Hematopoietic multipotent progenitor cell treated with erythropoietin and hydrocortisone succinate and interleukin-3 and kit ligand, for 6 days (in vitro differentiated cells): ENCODE data around the gene LAMA3.
"Not testable (repeated sequence)": the region's sequence is repeated elsewhere in the genome, so short reads cannot be mapped to it uniquely, and the experiment has no call there.

ENCODE experiments used
- DNase-seq: peaks from one replicate; pipeline ENCODE4 v3.0.0-alpha.2; 2015

LAMA3 gene

DNA sequence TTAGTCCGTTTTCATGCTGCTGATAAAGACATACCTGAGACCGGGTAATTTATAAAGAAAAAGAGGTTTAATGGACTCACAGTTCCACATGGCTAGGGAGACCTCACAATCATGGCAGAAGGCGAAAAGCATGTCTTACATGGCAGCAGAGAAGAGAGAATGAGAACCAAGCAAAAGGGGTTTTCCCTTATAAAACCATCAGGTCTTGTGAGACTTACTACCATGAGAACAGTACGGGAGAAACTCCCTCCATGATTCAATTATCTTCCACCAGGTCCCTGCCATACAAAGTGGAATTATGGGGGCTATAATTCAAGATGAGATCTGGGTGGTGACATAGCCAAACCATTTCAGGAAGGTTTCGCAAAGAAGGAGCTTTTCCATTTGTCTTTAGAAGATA, 44.0 kb downstream of the LAMA3 start:
- not testable (repeated sequence) for DNase-seq

DNA sequence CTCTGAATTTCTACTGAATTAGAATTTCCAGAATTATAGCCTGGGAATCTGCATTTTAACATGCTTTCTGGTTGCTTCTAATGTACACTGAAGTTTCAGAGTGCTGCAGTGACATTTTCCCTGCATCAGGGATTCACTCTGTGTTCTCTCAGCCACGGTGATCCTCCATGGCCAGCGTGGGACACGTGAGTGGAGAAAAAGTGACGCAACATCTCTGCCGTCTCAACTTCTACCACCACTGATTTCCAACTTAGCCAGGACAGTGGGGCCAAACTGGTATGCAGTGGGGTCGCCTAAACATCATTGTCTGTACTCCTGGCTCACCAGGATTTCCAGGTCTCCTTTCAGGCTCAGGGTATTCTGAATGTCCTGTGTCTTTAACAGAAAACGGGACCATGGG, 44.6 kb downstream of the LAMA3 start:
- DNase-seq = no peak

DNA sequence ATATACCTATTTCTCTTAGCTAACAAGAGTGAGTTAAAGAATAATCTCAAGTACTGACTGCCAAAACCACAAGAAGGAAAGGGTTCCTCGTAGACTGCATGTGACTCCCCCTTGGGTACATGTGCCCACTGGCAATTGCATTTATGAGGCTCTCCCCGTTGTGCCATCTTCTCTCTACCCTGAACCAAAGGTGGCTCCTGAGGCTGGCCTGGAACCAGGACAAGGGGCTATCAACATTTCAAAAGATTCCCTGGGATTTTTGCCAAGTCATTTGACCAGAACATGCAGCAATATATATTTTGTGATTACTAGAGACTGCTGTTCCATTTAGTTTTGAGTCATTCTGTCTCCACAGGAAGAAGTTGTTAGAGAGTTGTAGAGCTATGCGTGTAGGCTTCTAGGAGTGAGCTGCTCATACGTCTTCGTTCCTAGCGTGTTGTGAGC, 45.8 kb downstream of the LAMA3 start:
- DNase-seq = peak; percentile 12

DNA sequence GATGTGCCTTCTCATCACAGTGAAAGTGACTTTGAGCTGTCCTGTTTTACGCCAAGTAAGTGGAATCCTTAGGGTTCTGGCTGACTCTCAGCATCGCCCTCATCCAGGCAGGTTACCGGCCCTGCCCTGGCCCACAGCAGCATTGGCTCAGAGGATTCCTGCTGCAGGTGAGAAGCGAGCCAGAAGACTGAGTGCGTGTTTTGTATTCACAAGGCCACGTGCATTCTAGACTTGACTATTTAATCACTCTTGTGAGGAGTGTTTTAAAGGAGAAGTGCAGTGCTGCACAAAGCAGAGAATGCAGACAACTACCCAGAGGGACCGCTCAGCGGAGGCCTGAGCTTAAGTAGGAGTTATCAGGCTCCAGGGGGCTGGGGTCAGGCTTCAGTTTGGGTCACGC, 48.3 kb downstream of the LAMA3 start:
- no peak for DNase-seq

DNA sequence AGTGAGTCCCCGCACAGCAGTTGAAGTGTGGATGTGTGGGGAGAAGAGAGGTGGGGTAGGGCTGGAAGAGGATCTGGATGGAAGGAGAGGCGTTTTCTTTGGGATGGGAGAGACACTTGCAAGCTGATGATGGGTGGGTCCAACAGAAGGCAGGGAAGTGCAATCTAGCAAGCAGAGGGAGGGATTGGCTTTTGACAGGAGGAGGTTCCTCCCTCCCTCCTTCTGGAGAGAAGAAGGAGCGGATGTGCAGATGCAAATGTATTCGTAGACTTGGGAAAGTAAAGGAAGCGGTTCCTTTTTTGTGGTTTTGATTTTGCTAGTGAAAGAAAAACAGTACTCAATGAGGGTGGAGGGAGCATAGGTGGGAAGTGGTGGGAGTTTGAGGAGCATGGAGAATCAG, 48.9 kb downstream of the LAMA3 start:
- DNase-seq = no peak

DNA sequence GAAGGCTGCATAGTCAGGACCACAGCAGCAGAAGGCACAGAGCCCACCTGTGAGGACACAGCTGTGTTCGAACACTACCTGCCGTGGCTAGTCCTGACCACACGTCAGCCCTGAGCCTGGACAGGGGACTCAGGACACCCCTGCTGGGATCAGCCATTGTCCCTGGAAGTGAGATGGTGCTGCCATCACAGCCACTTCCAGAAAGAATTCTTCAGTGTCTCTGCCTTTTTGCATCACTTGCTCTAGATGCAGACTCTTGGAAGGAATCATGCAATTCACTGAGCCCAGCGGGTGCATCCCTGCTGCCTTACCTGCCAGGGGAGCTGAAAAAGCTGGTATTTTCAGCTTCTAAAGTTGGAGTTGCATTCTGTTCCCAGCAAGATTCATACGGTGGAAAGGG, 49.3 kb downstream of the LAMA3 start:
- DNase-seq = no peak

DNA sequence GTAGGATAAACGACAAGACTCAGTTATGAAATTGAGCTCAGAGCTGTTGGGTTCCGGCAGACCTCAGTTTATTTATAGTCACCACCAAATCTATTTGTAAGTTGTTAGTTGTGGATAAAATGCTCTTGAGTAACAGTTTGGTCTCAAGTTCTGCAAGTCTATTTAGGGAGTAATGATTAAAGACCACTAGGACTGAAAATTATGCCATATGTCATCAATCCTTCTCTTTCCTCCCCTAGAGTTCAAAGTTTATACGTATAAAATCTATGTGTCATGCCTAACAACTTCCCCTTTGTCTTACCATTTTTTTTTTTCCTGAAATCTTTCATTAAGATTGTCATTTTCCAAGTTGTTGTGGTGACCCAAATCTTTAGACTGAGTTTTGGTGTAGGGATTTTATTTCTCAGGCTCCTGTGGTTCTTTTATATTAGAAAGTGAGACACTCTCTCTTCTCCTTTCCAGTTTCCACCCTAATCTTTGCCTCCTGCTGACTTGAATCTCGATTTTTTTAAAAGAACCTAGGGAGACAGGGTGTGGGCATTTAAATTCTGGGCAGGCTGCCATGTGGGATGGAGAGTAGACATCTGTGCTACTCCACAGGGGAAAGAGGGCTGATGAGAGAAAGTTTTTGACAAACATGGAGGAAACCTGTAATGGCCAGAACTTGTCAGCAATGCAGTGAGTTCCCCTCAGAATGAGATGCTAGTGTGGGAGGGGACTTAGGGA, 51.0 kb downstream of the LAMA3 start:
- peak; percentile 72 for DNase-seq

DNA sequence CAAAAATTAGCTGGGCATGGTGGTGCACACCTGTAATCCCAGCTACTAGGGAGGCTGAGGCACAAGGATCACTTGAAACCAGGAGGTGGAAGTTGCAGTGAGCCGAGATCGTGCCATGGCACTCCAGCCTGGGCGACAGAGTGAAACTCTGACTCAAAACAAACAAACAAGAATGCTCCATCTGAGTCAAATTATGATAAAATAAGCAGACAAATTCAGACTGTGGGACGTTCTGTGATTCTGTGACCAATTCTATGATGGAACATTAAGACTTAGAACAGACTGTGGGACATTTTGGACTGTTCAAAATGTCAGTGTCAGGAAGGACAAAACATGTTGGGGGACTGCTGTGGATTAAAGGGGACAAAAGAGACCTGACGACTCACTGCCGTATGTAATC, 52.7 kb downstream of the LAMA3 start:
- DNase-seq = not testable (repeated sequence)

DNA sequence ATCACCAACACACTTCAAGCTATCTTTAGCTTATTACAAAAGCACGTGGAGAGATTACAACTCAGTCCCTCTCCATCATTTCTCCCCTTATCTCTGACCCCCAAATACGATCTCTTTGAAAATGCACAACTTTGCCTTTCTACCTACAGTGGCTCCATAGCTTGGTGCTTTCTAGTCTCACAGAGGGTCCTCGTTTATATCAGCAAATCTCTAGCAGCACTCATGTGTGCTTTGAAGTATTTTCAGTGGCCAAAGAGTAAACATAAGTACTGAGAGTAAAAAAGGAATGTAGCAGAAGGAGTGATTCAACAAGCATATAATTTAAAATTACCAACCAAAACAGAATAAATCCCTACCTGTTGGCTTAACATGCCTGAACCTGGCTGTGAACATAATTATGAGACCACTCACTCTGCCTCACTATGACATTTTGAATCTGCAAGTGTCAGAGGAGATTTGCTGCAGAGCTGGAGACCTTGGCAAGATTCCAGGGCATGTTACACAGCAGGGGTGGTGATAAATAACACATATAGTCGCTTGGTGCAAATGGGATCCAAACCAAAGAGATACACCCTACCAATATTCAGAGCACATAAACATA, 54.6 kb downstream of the LAMA3 start:
- DNase-seq = peak; percentile 11

DNA sequence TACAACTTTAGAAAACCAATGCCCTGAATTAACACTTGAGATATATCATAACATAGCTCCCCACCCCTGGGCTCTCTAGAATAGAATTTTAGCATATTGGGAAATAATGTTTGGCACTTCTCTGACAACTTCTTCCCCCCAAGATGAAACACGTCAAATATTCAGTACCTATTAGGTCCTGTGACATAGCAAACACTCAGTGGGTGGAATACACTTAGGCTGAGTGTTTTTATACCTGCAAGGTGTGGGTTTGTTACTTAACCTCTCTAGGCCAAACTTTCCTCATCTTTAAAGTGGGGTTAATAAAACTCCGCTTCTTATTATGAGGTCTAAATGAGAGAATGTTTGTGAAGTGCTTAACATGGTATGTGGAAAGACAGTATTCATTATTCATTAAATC, 56.1 kb downstream of the LAMA3 start:
- no peak for DNase-seq

DNA sequence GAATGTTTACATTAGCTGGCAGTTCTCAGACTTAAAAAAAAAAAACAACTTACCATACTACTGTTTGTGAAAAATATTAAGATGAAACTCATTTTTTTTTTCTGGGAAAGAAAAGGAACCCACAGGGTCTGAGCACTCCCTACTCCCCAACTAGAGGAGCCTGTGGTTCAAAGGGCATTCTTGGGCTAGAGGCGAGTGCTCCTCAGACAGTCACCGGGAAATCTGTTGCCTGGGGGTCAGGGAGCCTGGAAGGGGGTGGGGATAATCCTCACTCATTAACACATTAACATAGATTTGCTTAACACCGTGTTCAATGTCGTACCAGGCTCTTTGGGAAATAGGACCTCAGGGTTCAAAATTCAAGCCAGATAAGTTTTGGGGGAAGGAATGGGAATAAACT, 57.6 kb downstream of the LAMA3 start:
- no peak for DNase-seq

DNA sequence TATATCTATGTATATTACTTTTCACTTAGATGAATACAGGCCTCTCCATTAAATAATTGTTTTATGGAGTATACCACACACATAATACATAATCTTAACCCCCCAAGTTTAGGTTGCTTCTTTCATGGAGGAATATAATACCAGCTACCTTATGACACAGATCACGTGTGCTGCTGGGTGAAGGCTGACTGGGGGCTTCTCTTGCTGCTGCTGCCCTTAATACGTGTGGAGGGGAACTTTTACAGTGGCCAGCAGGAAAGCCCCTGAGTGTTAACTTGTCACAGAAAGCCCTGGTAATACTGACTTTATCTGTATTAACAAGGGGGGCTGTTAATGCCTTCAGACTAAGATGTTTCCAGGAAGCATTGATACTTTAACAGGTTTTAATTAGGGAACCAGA, 63.1 kb downstream of the LAMA3 start:
- no peak for DNase-seq

DNA sequence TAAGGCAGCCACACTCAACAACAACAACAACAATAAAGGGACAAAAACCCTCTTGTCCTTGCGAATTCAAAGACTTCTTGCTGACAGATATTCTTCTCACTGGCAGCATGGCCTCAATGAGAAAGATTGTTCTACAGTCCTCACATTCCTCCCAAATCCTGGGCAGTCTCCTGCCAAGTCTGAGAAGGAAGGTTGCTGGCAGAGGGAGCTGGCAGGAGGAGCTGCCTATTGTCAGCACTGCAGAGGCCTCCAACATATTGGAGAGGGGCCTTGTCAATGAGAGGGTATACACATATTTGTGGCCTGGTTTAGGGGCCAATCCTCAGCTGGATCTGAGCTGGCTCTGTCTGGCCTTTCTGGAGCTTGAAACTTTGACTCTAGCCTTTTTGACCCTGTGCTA, 63.5 kb downstream of the LAMA3 start:
- no peak for DNase-seq

DNA sequence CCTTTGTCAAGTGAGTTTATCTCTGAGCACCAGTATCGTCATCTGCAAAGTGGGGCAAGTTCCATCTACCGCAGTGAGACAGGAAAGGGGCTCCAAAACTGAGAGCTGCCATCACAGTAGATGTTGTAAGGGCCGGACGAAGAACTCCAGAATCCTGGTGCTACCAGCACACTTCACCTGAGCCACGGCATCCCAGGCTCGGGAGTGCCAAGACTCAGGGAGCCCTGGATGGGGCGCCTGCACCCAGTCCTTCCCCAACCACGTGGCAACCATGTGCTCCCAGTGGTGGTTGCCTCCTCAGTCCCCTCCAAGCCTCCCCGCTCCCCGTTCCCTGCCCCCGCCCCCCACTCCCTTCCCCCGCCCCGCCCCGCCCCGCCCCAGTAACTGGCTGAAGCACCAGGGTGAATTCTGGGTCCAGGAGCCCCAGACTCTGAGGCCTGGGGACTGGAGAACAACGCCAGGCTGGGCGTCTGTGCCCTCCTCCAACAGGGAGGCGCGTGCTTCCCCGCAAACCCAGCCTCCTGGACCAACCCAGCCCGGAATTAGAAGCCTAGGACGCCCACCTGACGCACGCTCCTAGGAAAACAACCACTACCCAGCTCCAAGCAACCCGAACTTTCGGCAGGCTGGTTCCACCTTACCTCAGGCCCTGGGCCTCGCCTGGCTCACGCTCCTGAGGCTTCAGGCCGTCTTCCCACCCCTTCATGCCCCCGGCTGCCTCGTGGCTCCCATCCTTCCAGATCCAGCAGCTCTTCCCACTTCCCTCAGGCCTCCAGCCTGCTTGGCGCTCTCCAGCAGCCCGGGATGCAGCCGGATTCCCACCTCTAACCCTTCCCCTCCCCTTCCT, 67.6 kb downstream of the LAMA3 start:
- no peak for DNase-seq

DNA sequence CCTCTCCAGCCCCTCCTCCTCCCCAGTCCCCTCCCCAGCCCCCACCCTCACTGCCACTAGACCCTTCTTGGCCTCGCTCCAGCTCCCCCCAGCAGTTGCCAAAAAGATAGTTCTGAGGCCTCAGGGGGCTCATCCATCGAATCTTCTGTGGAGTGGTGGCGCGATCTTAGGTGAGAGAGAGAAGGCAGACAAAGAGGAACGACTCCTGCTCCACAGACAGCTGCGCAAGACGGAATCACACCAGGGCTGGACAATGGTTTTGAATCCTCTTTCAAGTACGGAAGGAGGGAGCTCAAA, 68.1 kb downstream of the LAMA3 start:
- no peak for DNase-seq

DNA sequence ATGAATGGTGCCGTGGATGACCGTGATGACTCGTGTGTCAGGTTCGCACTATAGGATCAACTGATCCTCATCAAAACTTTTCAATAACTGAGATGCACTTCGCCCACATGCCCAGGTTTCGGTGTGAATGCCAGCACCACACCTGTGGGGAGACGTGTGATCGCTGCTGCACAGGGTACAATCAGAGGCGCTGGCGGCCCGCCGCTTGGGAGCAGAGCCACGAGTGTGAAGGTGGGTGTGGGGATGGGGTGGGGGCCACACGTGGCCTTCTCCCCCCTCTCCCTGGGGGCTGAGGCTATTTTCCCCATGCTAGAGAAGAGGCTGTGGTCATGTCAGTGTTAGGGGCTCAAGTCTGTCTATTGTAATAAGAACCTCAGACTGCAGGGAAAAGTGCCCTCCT, 69.0 kb downstream of the LAMA3 start:
- DNase-seq = no peak

DNA sequence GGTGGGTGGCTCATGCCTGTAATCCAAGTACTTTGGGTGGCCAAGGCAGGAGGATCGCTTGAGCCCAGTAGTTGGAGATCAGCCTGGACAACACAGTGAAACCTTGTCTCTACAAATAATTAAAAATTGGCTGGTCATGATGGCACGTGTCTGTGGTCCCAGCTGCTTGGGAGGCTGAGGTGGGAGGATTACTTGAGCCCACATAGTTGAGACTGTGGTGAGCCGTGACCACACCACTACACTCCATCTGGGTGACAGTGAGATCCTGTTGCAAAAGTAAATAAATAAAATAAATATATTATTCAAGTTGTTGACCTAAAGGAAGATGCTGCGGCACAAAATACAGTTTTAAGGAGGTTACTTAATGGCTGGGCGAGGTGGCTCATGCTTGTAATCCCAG, 72.7 kb downstream of the LAMA3 start:
- DNase-seq = no peak

DNA sequence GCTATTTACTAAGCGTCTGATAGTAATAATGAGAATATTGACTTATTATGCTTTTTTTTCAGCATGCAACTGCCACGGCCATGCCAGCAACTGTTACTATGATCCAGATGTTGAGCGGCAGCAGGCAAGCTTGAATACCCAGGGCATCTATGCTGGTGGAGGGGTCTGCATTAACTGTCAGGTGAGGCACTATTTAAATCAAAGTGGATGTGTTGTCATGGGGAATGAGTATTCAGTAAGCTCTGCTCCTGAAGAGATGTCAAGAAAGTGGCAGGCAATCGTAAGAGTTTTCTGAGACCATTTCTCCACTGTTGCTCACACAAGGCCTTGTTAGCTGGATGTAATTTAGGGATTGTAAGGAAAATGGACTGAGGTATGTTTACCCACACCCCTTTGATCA, 74.1 kb downstream of the LAMA3 start:
- no peak for DNase-seq

DNA sequence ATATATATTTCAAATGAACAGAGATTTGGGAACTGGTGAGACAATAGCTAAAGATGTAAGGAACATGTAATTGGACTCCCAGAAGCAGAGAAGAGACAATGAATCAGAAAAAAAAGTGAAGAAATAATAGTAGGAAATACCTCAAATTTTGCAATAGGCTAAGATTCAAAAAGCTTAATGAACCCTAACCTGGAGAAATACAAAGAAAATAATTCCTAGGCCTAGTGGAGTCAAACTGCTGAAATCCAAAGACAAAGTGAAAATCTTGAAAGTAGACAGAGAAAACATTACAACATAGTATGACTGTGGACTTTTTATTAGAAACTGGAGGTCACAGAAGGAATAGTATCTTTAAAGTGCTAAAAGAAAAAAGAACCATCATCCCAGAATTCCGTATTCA, 76.7 kb downstream of the LAMA3 start:
- no peak for DNase-seq

DNA sequence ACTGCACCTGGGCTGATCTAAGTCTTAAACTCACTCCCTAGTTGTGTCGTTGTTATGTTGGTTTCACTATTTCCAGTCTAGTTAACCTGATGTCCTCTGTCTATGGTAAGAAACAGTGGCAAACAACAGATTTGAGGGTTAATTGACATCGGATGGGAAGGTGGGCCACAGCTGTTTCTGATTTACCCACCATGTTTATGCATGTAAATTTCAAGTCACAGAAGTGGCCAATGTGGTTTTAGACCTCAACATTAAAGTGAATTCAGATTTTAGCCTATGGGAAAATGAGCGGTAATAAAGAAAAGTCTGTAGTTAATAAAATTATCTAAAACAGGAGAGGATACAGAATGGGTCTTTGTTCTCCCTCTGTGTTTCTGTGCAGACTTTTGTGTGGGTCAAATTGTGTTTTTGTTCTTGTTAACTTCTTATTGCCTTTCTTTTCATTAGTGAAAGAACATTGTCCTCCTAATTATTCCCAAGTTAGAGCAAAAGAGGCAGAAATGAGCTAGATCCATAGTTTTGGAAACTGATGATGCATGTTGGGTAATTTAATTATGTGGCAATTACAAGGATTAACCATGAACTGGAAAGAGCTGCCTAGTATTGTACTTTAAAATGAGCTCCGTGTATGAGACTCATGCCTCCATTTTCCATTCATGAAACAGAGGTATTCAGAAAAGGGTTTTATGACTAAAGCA, 83.2 kb downstream of the LAMA3 start:
- no peak for DNase-seq

DNA sequence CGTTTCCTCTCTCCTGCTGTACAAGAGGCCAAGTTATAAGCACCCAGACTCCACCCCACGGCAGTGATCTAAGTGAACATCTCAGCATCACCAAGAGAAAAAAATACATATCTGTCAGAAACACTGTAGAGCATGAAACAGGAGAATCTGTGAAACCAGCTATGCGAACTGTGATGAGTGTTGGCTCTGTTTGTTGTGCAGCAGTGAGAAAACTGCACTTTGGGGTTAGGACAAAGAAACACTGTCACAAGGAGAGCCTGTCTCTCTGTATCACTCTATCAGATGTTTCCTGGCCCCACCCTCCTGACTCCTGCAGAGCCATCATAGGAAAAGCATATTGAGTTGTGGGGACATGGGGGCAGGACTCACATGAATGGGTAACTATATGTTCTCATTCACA, 87.1 kb downstream of the LAMA3 start:
- no peak for DNase-seq

DNA sequence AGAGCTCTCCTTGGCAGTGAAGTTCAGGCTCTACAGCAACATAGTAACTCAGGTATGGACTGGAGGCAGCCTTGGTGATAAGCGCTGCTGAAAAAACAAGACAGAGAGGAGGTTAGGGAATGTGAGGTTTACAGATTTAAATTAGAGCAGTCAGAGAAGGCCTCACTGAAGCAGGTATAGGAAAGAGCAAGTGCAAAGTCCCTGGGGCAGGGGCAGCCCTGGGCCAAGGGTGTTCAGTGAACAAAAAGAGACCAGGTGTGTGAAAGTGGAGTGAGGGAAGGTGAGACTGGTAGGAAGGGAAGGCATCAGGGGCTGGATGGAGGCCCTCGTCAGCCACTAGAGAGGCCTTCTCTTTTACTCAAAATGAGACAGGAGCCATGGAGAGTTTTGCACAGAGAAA, 89.6 kb downstream of the LAMA3 start:
- DNase-seq = no peak

DNA sequence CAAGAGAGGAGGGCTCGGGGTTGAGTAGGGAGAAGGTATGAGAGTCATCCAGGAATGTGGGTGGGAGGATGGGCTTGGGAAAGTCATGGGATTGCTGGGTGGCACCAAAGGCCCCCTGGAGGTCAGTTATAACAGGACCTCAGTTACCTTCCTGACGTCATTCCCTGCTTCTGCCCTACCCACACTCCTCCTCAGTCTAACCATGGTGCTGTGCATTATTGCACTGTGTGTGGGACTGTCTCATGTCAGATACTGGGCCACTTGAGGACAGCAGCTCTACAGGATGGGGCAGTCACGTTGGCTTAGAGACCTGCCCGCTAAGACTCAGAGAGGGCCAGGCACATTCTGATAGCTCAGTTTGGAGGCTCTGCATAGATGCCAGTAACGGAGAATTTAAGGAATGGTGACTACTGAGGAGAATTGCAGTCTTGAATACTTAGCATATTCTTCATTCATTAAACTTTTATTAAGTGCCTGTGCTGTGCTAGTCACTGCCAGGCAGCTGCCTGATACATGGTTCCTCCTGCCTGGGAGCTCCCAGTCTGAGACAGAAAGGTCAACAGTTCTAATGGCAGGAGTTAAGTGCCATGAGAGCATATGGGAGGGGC, 90.5 kb downstream of the LAMA3 start:
- no peak for DNase-seq
